Stimulated activated CD8-positive, alpha-beta memory T cell treated with anti-CD3 and anti-CD28 coated beads, Interleukin-15, amount 100 ng/mL, for 24 hours (primary cell): ENCODE results near the gene ACSL1.

Experiments
- DNase-seq: peaks from one replicate; pipeline ENCODE4 v3.0.0-alpha.2; 2020; ENCODE audit warnings: low read depth

The ACSL1 gene

DNA sequence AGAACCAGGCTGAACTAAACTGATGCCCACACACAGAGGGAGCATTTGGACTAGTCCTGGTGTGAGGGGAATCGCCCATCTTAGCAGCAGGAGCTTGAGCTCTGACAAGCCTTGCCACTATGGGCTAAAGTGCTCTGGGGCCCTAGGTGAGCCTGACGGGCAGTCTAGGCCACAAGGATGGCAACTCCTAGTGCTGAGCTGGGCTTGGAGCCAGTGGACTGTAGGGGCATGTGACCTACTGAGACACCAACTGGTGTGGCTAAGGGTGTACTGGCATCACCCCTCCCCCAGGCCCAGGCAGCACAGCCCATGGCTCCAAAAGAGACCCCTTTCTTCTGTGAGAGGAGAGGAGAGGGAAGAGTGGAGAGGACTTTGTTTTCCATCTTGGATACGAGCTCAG, 106.4 kb downstream of the ACSL1 start:
- DNase-seq = no peak

DNA sequence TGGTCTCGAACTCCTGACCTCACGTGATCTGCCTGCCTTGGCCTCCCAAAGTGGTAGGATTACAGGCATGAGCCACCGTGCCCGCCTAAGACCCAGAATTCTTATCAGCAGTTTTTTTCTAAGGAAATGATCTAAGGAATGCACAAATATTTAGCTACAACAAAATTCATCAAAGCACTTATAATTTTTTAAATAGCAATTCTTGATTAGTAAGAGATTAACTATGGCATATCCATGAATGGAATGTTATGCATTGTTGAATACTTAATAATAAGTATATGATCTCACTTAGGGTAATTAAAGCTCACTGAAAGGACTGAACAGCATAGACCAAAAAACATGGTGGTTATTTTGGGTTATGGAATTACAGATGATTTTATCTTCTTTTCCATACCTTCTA, 110.2 kb downstream of the ACSL1 start:
- DNase-seq = no peak

DNA sequence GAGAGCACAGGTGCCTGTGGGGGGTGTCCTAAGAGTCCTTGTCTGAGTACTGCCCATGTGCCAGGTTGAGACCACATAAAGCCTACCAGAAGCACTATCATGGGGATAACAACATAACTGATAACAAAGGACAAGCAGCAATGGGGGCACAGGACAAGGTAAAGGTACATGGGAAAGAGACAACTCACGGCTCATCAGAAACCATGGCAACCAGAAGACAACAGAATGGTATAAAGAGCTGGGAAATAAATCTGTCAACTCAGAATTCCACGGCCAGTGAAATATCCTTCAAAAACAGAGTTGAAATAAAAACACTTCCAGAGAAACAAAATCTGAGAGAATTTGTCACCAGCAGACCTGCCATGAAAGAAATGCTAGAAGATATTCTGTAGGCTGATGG, 111.9 kb downstream of the ACSL1 start:
- DNase-seq = no peak

DNA sequence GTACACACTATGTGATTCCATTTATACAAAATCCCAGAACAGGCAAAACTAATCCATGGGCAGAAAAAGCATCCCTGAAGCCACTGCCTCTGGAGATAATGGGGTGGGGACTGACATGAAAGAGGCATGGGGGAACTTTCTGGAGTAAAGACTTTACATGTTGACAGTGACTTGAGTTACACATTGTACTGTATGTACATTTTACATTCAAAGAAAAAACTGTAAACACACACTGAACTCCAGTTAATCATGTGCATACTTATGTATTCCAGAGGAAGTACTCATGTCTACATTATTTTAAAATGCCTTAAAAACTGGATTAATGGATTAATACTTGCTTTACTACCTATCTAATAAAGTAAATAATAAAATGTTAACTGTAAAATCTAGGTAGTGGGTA, 113.4 kb downstream of the ACSL1 start:
- no peak for DNase-seq

DNA sequence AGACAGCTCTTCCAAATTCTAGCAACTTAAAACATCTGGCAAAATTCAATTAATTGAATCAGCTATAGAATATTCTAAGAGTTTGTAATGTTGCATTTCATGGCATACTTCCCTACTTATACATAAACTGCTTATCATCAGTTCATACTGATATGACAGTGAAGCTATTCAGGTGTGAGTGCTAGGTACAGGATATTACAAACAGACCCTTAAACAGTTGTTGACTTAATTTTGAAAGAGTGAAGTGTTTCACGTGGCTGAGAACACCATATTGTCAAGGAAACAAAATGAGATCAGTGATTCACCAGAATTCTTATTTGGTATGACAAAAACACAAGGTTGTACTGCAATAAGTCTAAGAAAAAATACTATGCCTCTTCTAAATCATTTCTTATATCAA, 119.3 kb downstream of the ACSL1 start:
- DNase-seq = no peak

DNA sequence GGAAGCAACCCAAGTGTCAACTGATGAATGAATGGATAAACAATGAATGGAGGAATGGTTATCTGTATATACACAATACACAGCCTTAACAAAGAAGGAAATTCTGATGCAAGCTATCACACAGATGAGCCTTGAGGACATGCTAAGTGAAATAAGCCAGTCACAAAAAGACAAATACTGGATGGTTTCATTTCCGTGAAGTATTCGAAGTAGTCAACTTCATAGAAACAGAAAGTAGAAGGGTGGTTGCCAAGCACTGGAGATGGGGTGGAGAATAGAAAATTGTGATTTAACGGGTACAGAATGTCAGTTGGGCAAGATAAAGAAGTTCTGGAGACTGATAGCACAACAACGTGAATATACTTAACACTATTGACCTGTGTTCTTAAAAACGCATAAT, 120.1 kb downstream of the ACSL1 start:
- DNase-seq = no peak
